K562 (cell line): ENCODE data around the gene JAKMIP1.

ENCODE experiments used
- CBX5 ChIP-seq: IDR thresholded peaks from 2 replicates; pipeline ENCODE4 v1.6.1; 2014; ENCODE audit warnings: low read depth, borderline replicate concordance
- CTCF ChIP-seq, 3 experiments: IDR thresholded peaks in 2 of 3; conservative IDR thresholded peaks in 1 of 3; 2 replicates each; pipeline ENCODE4 v1.5.1; 2011 to 2012; ENCODE audit warnings: low read length in 3 of 3, mild to moderate bottlenecking in 3 of 3, control low read depth in 2 of 3, improper control_type of control experiment in 1 of 3, inconsistent platforms in 1 of 3, low read depth in 1 of 3, mixed read lengths in 1 of 3, moderate library complexity in 1 of 3; ENCODE audit not compliant: insufficient read depth in 2 of 3
- ETS1 ChIP-seq: conservative IDR thresholded peaks from 2 replicates; pipeline ENCODE4 v1.6.1; 2011; ENCODE audit warnings: low read depth, mild to moderate bottlenecking, low read length; ENCODE audit not compliant: control insufficient read depth
- FOXM1 ChIP-seq, 2 experiments: fragments of 450-650 bp in 1 of 2; sonication (generic) in 1 of 2; formaldehyde crosslinking in 1 of 2; IDR thresholded peaks; 2 replicates each; pipeline versions ENCODE4 v1.6.1 to v1.9.0; 2017 to 2022; ENCODE audit warnings: low read depth in 2 of 2, mild to moderate bottlenecking in 2 of 2, missing genetic modification reagents in 1 of 2, moderate library complexity in 1 of 2
- GTF3C2 ChIP-seq: IDR thresholded peaks from 3 replicates; pipeline ENCODE4 v1.6.1; 2011; ENCODE audit warnings: borderline replicate concordance, mild to moderate bottlenecking, moderate library complexity; ENCODE audit not compliant: insufficient read length; ENCODE audit errors: extremely low read depth
- HDAC6 ChIP-seq: IDR thresholded peaks from 2 replicates; pipeline ENCODE4 v1.6.1; 2012; ENCODE audit warnings: low read depth, mild to moderate bottlenecking, control low read depth, inconsistent platforms, low read length, moderate library complexity
- HMG20A ChIP-seq: fragments of 450-650 bp; formaldehyde crosslinking; conservative IDR thresholded peaks from 2 replicates; pipeline ENCODE4 v1.4.0; 2020; ENCODE audit warnings: mild to moderate bottlenecking, mixed read lengths
- POLR2AphosphoS5 ChIP-seq: IDR thresholded peaks from 2 replicates; pipeline ENCODE4 v1.6.1; 2011; ENCODE audit warnings: mild to moderate bottlenecking, low read depth, low read length, moderate library complexity; ENCODE audit not compliant: control insufficient read depth, insufficient read depth
- SAFB ChIP-seq: fragments of 200-400 bp; formaldehyde crosslinking; IDR thresholded peaks from 2 replicates; pipeline ENCODE4 v1.6.1; 2017; ENCODE audit warnings: low read depth, low read length, borderline replicate concordance
- SIX5 ChIP-seq, 2 experiments: IDR thresholded peaks; 2 replicates each; pipeline ENCODE4 v1.6.1; 2011; ENCODE audit warnings: low read length in 2 of 2, borderline replicate concordance in 1 of 2, low read depth in 1 of 2, mild to moderate bottlenecking in 1 of 2, moderate library complexity in 1 of 2; ENCODE audit not compliant: insufficient read depth in 1 of 2
- STAT5B ChIP-seq: fragments of 250-450 bp; sonication (Bioruptor Pico); IDR thresholded peaks from 2 replicates; pipeline ENCODE4 v1.8.0; 2021; ENCODE audit warnings: mild to moderate bottlenecking, inconsistent platforms
- TARDBP ChIP-seq: fragments of 450-650 bp; IDR thresholded peaks from 2 replicates; pipeline ENCODE4 v1.6.1; 2016
- TCF7L2 ChIP-seq: fragments of 150-350 bp; IDR thresholded peaks from 2 replicates; pipeline ENCODE4 v1.6.1; 2016; ENCODE audit warnings: low read depth, mild to moderate bottlenecking, low read length, moderate library complexity
- ZNF407 ChIP-seq: fragments of 450-650 bp; IDR thresholded peaks from 2 replicates; pipeline ENCODE4 v1.6.1; 2016; ENCODE audit warnings: low read depth

GRCh38 chr4:6184169-6184568 is 16.2 kb downstream of the JAKMIP1 start:
- TF ChIP-seq ZNF407 (no peak), FOXM1 (IDR thresholded peaks at IDR 0.05; ENCODE audit: low read depth) (no peak), FOXM1 (CRISPR knock-in tag; IDR thresholded peaks at IDR 0.05; ENCODE audit: low read depth) (no peak), HMG20A (no peak), CBX5 (no peak), GTF3C2 (no peak), HDAC6 (no peak), STAT5B (no peak), ETS1 (no peak), TCF7L2 (no peak), TARDBP (no peak), SIX5 (IDR thresholded peaks at IDR 0.05; ENCODE audit: borderline replicate concordance in 1 of 2, insufficient read depth in 1 of 2, low read depth in 1 of 2, low read length in 2 of 2) (no peak), POLR2AphosphoS5 (no peak), SAFB (no peak), CTCF (IDR thresholded peaks at IDR 0.05 in 2 of 3, conservative IDR thresholded peaks at IDR 0.05 in 1 of 3; ENCODE audit: insufficient read depth in 2 of 3, low read depth in 1 of 3, low read length in 3 of 3) (no peak)
